B cell (primary cell): ENCODE results near the gene TRPC6.

Source experiments
- CTCF ChIP-seq: fragments of 200-600 bp; IDR thresholded peaks from one replicate; pipeline ENCODE4 v1.8.0; 2022; ENCODE audit warnings: antibody characterized with exemption, mild to moderate bottlenecking
- EZH2 ChIP-seq: IDR thresholded peaks from 2 replicates; pipeline ENCODE4 v1.6.1; 2012; ENCODE audit warnings: borderline replicate concordance, low read depth, mild to moderate bottlenecking, moderate library complexity, low read length; ENCODE audit not compliant: insufficient read depth, poor library complexity, severe bottlenecking

GRCh38 chr11:101584129-101584515 lies 315 bp upstream of the TRPC6 start:
- TF ChIP-seq CTCF (no peak), EZH2 (no peak)
